Heart left ventricle (tissue), 16 donors: ENCODE results near the gene PARD3B. TPM values are rescaled to one million over a fixed set of nuclear protein-coding genes. Genes with fewer than 3 reads are reported as not detected.

Experiments
- ATAC-seq, 4 donors: fragments of 200-7000 bp; cut with Tn5 transposase; one replicate each; pipeline ENCODE4 v1.9.1; 2020 to 2022; ENCODE audit warnings: moderate library complexity in 4 of 4, mild to moderate bottlenecking in 3 of 4, moderate number of reproducible peaks in 1 of 4
- DNase-seq, 5 donors: peaks; one replicate each; pipeline ENCODE4 v3.0.0-alpha.2; 2020
- H3K27ac ChIP-seq, 12 donors: fragments of 200-600 bp; sonication (generic) in 4 of 12; one replicate each; pipeline versions ENCODE4 v1.5.0 to v1.8.0; 2016 to 2022; ENCODE audit warnings: mild to moderate bottlenecking in 2 of 12
- H3K27me3 ChIP-seq, 9 donors: fragments of 200-600 bp; sonication (generic) in 2 of 9; one replicate each; pipeline versions ENCODE4 v1.5.1 to v1.8.0; 2016 to 2022; ENCODE audit warnings: mild to moderate bottlenecking in 3 of 9
- H3K36me3 ChIP-seq, 9 donors: fragments of 200-600 bp; sonication (generic) in 2 of 9; one replicate each; pipeline versions ENCODE4 v1.5.0 to v1.8.0; 2018 to 2022; ENCODE audit warnings: mild to moderate bottlenecking in 2 of 9
- H3K4me1 ChIP-seq, 12 donors: fragments of 200-600 bp; sonication (generic) in 4 of 12; one replicate each; pipeline versions ENCODE4 v1.5.0 to v1.8.0; 2016 to 2022; ENCODE audit warnings: mild to moderate bottlenecking in 3 of 12
- H3K4me3 ChIP-seq, 12 donors: fragments of 200-600 bp; sonication (generic) in 4 of 12; one replicate each; pipeline versions ENCODE4 v1.5.0 to v1.8.0; 2017 to 2022; ENCODE audit warnings: mild to moderate bottlenecking in 9 of 12, moderate library complexity in 4 of 12
- H3K9me3 ChIP-seq, 12 donors: fragments of 200-600 bp; sonication (generic) in 4 of 12; one replicate each; pipeline versions ENCODE4 v1.5.0 to v1.8.0; 2016 to 2022; ENCODE audit warnings: mild to moderate bottlenecking in 1 of 12
- POLR2A ChIP-seq, 2 donors: fragments of 450-650 bp; IDR thresholded peaks; one replicate each; pipeline ENCODE4 v1.6.1; 2017; ENCODE audit warnings: antibody characterized with exemption in 2 of 2, mild to moderate bottlenecking in 2 of 2, moderate library complexity in 2 of 2
- WGBS, 4 donors: extraction: QIAGEN DNeasy Blood & Tissue Kit in 2 of 4; methylation state at CpG; one replicate each; pipeline versions ENCODE4 v1.1.5 to v1.1.7; 2013 to 2018; 5-methylcytosine and 5-hydroxymethylcytosine counted together
- intact Hi-C, 10 donors: fragments of 100-400 bp; cut with DNase I; formaldehyde crosslinking; loops; one replicate each; pipeline versions ENCODE4 v1.11.1 to v1.14.2; 2022
- polyA plus RNA-seq, 2 donors: library from polyadenylated mRNA; stranded (reverse); fragments of 200-250 nt; gene quantifications; one replicate each; pipeline ENCODE4 v1.2.3, GENCODE V29; 2013
- total RNA-seq, 9 donors: library from RNA; depleted of rRNA in 2 of 9; stranded (reverse); fragments of >200 nt in 2 of 9; fragmentation: NEBNext Ultra II Directional in 3 of 9; extraction: Animal tissue kit (Norgen Biotek cat#: 25700) in 3 of 9; gene quantifications; one replicate each; pipeline versions ENCODE4 v1.1.0 to v1.2.4, GENCODE V29; 2016 to 2023
- TF ChIP-seq, protein P1 (sequence below), 12 donors: fragments of 200-600 bp; sonication (generic) in 4 of 12; IDR thresholded peaks; one replicate each; pipeline versions ENCODE4 v1.5.0 to v1.8.0; 2018 to 2022; ENCODE audit warnings: antibody characterized with exemption in 12 of 12, mild to moderate bottlenecking in 5 of 12
- donor health status: ischemic (EF 13 %, LVEDD 7.1; RV severe dilation, severe dysfunction).
- donor health status: healthy with polysubstance abuse.
- donor health status: DM: no; HTN: yes; CAD: no.
- donor health status: DM: no; HTN: no; CAD: no.
- donor health status: ischemic (EF 25% LVEDD 6.9; RV normal size, moderate dysfunction).
- donor health status: ischemic (EF 25% LVEDD 5.7; RV mildly dilated, moderate dysfunction).
- donor health status: healthy.
- donor health status: DM: yes; HTN: yes; CAD: no.
- donor health status: ischemic (EF 35%, LVEDD 5.7; RV mildly dilated, moderate dysfunction).
- donor health status: nonischemic (EF 11% LVEDD 7.7; RV severe dilation, severe dysfunction).
- donor health status: DM: yes; HTN: yes; CAD: no.
- donor health status: PGD.
- donor health status: ischemic (EF 29% LVEDD 5.4; RV normal size, mild dysfunction).
- donor health status: nonischemic (EF 23%, LVEDD 6.1; RV moderate dilation, normal function).

PARD3B gene
- total and polyA plus RNA-seq, 11 donors: 0.71 to 15.1 (median 6.2) TPM

DNA sequence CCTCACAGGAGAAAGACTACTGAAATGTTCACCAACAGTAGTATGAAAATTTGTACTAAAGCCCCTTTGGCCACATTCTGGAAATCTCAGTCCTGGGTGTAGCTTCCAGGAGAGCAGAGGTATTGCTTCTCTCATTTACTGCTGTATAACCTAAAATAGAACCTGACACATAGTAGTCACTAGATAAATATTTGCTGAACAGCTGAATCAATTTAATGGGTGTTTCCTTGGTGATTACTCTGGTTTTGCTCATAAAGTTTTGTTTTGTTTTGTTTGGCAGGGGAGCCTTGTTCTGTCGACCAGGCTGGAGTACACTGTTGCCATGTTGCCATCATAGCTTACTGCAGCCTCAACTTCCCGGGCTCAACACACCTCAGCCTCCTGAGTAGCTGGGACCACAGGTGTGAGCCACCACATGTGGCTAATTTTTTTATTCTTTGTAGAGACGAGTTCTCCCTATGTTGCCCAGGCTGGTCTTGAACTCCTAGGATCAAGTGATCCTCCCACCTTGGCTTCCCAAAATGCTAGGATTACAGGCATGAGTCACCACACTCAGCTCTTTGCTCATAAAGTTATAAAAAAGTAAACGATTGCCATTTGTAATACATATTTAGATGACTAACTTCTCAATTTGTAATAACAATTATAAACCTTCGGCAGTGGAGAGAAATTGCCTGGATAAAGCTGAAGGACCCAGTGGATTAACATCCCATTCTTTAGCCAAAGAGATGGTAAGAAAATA lies 11.5 kb upstream of the PARD3B start:
- Histone ChIP-seq H3K4me3 (no peak overlapping the region), H3K27me3 (peaks cover 0 to 4% (median 0%) of the 10 kb centered on the region in 9 donors), H3K36me3 (no peaks in the 10 kb centered on the region), H3K4me1 (no peaks in the 10 kb centered on the region), H3K27ac (no peak overlapping the region), H3K9me3 (no peaks in the 10 kb centered on the region)
- no peak for DNase-seq
- no peak for ATAC-seq
- intact Hi-C loops: no loop called here
- WGBS, 4 donors: 83 to 89% (median 87%) methylated on average over 5 of the region's 5 CpGs
- no peak for TF ChIP-seq POLR2A (IDR thresholded peaks at IDR 0.05)
- TF ChIP-seq, protein P1, sequence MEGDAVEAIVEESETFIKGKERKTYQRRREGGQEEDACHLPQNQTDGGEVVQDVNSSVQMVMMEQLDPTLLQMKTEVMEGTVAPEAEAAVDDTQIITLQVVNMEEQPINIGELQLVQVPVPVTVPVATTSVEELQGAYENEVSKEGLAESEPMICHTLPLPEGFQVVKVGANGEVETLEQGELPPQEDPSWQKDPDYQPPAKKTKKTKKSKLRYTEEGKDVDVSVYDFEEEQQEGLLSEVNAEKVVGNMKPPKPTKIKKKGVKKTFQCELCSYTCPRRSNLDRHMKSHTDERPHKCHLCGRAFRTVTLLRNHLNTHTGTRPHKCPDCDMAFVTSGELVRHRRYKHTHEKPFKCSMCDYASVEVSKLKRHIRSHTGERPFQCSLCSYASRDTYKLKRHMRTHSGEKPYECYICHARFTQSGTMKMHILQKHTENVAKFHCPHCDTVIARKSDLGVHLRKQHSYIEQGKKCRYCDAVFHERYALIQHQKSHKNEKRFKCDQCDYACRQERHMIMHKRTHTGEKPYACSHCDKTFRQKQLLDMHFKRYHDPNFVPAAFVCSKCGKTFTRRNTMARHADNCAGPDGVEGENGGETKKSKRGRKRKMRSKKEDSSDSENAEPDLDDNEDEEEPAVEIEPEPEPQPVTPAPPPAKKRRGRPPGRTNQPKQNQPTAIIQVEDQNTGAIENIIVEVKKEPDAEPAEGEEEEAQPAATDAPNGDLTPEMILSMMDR (IDR thresholded peaks at IDR 0.05): no peak

DNA sequence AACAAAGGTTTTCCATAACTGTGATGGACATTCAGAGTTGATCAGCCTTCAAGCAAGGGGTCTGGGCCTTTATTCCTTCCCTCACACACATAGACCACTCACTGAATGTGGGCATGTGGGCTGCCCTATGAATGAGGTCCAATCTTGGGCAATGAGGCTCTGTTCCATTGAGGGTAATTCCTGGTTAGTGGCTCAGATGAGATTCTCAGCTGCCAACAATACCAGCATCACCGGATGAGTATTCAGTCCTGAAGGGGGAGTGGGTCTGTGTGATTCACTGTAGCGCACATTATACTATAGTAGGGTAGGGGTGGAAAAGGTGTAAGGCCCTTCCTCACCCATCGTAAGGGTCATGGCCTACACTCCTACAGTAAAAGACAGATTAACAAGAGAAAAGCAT lies 9.9 kb upstream of the PARD3B start:
- no peaks in the 10 kb centered on the region for H3K4me1 ChIP-seq
- H3K36me3 ChIP-seq: no peaks in the 10 kb centered on the region
- WGBS, 4 donors: 95 to 100% (median 98%) methylated on average over 3 of the region's 3 CpGs
- no peaks in the 10 kb centered on the region for H3K9me3 ChIP-seq
- H3K27me3 ChIP-seq: peaks cover 0 to 4% (median 0%) of the 10 kb centered on the region in 9 donors
- ATAC-seq: no peak
- TF ChIP-seq POLR2A (IDR thresholded peaks at IDR 0.05): no peak
- TF ChIP-seq, protein P1 (IDR thresholded peaks at IDR 0.05): no peak
- H3K27ac ChIP-seq: no peak overlapping the region
- no peak for DNase-seq
- no peak overlapping the region for H3K4me3 ChIP-seq
- intact Hi-C loops: no loop called here

DNA sequence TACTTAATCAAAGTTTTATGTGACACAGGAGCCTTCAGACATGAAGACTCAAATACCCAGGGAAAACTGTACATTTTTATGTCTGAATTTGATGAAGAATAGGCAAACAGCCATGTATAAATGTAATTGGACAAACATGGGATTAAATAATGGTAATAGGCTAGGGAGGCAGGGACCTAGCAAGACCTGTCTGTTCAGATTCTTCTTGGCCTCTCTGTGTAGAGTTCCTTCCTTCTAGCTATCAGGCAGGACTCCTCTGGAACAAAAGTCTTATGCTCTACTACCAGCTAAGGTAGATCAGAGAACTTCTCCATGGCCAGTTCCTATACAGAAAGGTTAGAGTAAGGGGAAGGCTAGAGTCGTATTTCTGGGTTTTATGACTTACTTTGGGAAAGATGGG lies 9.5 kb upstream of the PARD3B start:
- intact Hi-C loops: no loop called here
- H3K4me3 ChIP-seq: no peak overlapping the region

More for the DNA sequence above, 9.5 kb upstream of the PARD3B start:
- ATAC-seq (no peak), DNase-seq (no peak)
- H3K27me3 ChIP-seq: peaks cover 0 to 4% (median 0%) of the 10 kb centered on the region in 9 donors
- no peaks in the 10 kb centered on the region for H3K4me1 ChIP-seq
- no peaks in the 10 kb centered on the region for H3K36me3 ChIP-seq
- WGBS, 4 donors: 93 to 98% (median 95%) methylated on average over 1 of the region's 1 CpG
- H3K27ac ChIP-seq: no peak overlapping the region
- no peaks in the 10 kb centered on the region for H3K9me3 ChIP-seq
- TF ChIP-seq POLR2A (IDR thresholded peaks at IDR 0.05): no peak
- TF ChIP-seq, protein P1 (IDR thresholded peaks at IDR 0.05): no peak
